A204.1 (cell line): ENCODE data around the gene CLDN10.
"Not testable (repeated sequence)": the region's sequence is repeated elsewhere in the genome, so short reads cannot be mapped to it uniquely, and the experiment has no call there.

Experiments used
- FAIRE-seq: peaks from 2 replicates; lab custom pipeline; 2012; peaks lifted over from hg19 to GRCh38; lab: Jason Lieb, UNC

The CLDN10 gene

GRCh38 chr13:95552539-95553441, at the start of gene CLDN10:
TSS of gene CLDN10 (plus strand) at chr13:95552720. CDS start at chr13:95552754, 34 bp downstream.
- no peak for FAIRE-seq

GRCh38 chr13:95503662-95504061, 48.9 kb upstream of the CLDN10 start:
- FAIRE-seq, result no peak

- FAIRE-seq, result no peak
These were observed 47.3 kb upstream of the CLDN10 start for GRCh38 chr13:95505265-95505664.

DNA sequence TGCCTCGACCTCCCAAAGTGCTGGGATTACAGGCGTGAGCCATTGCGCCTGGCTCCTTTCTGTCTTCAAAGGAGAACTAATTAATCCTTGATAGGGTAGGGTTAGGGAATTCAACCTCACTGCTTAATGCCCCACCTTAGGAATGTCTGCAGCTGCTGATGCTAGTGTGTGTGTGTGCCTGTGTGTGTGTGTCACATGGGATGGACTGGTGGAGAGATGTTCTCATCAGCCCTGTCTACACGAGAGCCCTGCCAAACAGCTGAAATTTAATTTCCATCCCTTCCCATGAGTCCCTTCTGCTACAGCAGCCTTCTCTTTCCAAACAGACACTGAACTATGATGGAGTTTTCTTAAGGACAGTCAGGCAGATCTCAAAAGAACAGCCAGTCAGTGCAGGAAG, 46.5 kb upstream of the CLDN10 start:
- FAIRE-seq, result no peak

GRCh38 chr13:95507991-95508390, 44.5 kb upstream of the CLDN10 start:
- no peak for FAIRE-seq

GRCh38 chr13:95508996-95509395, 43.5 kb upstream of the CLDN10 start:
- FAIRE-seq, result no peak

GRCh38 chr13:95509521-95510310, 42.8 kb upstream of the CLDN10 start:
- no peak for FAIRE-seq

DNA sequence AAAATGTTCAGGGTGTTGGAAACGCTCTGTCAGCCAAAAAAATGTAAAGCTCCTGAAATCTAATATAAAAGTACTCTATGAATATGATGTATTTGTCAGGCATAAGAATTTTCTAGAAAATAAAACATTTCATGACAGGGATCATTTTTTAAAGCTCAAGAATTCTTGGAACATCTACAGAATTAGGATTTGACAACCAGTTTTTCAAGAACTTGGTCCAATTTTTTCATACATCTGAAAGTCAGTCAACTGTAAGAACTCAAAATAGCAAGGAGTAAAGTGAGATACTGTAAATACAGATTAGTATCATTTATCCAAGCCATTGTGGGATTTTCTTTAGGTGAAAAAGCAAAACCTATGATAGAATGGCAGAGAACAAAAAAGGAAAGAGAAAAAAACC, 41.6 kb upstream of the CLDN10 start:
- no peak for FAIRE-seq

DNA sequence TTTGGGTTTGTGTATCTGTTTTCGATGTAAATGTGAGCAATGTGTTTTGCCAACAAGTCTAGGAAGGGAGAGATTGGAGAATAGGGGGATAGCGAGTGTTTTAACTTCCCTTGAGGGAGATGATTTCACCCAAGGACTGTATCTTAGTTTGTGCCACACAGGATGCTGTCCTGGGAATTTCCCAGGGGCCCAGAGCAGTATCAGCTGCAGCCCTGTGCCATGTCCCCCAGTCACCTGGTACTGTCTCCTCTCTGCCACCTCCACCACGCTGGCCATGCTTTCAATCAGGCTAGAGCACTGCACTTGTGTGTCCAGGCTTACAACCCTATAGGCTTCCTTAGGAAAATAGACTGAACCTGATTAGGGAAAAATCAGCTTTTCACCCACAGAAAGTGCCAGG, 40.1 kb upstream of the CLDN10 start:
- no peak for FAIRE-seq

DNA sequence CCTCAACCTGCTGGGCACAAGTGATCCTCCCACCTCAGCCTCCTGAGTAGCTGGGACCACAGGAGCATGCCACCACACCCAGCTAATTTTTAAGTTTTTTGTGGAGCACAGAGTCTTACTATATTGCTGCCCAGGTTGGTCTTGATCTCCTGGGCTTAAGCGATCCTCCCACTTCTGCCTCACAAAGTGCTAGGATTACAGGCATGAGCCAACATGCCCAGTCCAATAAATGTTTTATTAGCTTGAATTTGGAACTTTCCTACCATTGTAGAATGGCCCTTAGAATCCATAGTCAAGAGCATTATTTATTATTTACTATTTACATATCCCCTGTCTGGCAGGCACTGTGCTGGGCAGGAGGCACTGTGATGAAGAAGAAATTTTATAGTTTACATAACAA, 39.6 kb upstream of the CLDN10 start:
- no peak for FAIRE-seq

- not testable (repeated sequence) for FAIRE-seq
These were observed 36.9 kb upstream of the CLDN10 start for GRCh38 chr13:95515606-95516005.

DNA sequence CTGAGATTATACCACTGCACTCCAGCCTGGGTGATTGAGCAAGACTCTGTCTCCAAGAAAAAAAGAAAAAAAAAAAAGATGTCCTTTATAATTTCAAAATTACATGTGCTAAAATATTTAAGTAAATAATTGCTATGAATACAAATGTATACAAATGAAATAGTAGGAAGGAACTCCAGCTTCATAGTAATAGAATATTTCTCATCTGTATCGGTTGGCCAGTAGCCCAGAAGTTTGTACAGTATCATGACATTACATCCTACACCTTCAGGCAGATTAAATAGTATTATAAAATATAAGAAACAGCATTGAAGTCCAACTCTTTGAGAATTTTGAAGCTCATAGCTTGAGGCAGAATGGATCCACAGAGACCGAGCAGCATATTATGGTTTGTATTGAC, 36.5 kb upstream of the CLDN10 start:
- no peak for FAIRE-seq

GRCh38 chr13:95516492-95516891, 36.0 kb upstream of the CLDN10 start:
- no peak for FAIRE-seq

- FAIRE-seq, result no peak
These were observed 28.9 kb upstream of the CLDN10 start for GRCh38 chr13:95523598-95523997.

GRCh38 chr13:95524264-95524901, 28.1 kb upstream of the CLDN10 start:
- FAIRE-seq, result no peak

GRCh38 chr13:95527955-95528354, 24.6 kb upstream of the CLDN10 start:
- no peak for FAIRE-seq

- no peak for FAIRE-seq
These were observed 22.3 kb upstream of the CLDN10 start for GRCh38 chr13:95530178-95530577.

DNA sequence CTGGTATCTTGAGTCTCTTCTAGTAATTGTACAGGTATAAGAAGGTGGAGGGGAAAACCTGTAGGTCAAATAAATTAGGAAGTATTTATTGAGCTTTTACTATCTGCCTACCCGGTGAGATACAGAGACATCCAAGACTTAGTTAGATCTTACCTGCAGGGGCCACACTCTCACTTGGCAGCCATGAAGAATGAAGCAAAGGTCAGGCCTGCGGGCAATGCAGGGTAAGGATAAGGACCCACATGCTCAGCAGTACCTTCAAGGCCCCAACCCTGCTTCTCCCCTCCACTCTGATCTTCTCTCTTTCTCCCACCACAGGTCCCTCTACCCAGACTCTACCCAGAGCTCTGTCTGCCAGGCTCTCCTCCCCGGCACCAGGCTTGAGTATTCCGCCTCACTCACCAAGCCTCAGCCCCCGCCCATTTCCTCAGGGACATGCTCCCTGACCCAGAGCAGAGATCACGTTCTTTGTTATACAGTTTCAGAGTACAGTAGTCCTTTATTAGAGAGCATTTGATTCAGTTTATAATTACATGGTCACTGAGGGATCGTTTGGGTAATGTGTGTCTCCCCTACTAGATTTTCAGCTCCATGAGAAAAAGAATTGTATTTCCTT, 18.9 kb upstream of the CLDN10 start:
- FAIRE-seq, result no peak

GRCh38 chr13:95535243-95535642, 17.3 kb upstream of the CLDN10 start:
- no peak for FAIRE-seq

DNA sequence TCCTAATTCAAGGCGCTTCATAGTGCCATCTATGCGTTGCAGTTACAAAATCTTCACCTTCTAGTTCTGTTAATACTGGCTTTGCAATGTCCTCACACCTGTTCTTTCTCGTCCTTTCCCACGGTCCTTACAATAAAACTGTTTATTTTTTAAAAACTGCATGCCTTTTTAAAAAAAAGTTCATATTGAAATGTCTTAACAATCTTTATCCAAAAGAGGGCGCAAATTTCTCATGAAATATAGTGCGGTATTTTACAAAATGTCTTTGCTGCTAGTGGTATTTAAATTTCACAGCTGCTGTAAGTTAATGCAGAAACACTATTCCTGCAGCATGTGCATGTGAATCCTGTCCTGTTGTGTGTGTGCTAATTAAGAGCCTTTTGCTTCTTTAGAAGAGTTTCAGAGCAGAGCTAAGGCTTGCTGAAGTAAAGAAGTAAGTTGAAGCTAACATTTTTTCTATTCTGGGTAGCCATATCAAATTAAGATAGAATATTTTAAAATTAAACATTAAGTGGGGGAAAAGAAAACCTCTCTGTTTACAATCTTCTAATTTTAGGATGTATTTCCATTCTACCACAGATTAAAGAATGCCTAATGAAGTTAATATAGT, 15.8 kb upstream of the CLDN10 start:
- FAIRE-seq, result peak; percentile 97

- FAIRE-seq, result no peak
These were observed 11.6 kb upstream of the CLDN10 start for GRCh38 chr13:95540888-95541287.

DNA sequence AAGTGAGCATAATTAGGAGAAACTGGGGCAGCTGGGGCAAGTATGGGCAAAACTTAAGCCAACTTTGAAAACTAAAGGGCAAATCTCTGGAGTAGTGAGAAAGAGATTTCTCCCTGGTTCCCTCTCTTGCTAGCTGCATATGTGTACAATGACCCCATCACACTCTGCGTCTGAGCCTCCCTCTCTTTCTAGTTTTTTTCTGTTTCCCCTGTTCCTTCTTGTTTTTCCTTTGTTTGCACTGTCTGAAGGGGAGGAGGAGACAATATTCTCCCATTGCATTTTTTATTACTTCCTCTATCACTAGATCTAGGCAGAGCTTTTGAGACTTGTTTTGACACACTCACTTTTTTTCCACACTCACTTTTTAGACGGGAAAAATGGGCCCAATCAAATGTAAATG, 11.2 kb upstream of the CLDN10 start:
- FAIRE-seq, result no peak
